Measurements from ENCODE around the gene TMEM39A. TPM values are rescaled to one million over a fixed set of nuclear protein-coding genes. Genes with fewer than 3 reads are reported as not detected.

Gene TMEM39A
- total and polyA plus RNA-seq, 4 donors = 9.3 to 51.2 (median 37.9) TPM

DNA sequence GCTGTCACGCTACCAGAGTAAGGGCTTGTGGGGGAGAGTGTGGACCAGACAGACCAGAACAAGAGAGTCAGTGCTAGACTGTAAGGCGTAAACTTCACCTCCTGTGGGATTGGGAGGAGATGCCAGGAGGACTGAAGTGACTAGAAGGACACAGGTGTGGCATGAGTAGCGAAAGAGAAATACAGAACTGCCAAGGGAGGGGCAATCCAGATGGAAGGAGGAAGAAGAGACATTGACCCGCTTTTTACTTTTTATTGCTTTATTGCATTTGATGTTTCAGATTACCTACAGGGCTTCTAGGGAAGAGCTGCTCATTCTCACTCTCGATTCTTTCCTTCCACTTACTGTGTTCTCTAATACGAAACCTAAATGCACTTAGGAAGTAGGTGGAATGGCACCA, 7.5 kb upstream of the TMEM39A start:
- Histone ChIP-seq H3K27ac (ENCODE audit: low read depth in 1 of 2, low read length in 1 of 2) (no peak overlapping the region), H3K4me1 (ENCODE audit: control insufficient read depth in 5 of 5, insufficient read depth in 5 of 5, low read length in 5 of 5) (peaks cover 0 to 12% (median 5%) of the 10 kb centered on the region in 5 donors), H3K36me3 (ENCODE audit: control insufficient read depth in 4 of 4, insufficient read depth in 4 of 4, low read length in 4 of 4) (peaks cover 6 to 9% (median 8%) of the 10 kb centered on the region in 4 donors), H3K27me3 (ENCODE audit: control insufficient read depth in 3 of 3, insufficient read depth in 3 of 3, low read length in 2 of 3) (no peaks in the 10 kb centered on the region), H3K9me3 (ENCODE audit: control insufficient read depth in 4 of 4, insufficient read depth in 3 of 4, low read length in 3 of 4) (no peaks in the 10 kb centered on the region), H3K9ac (ENCODE audit: insufficient read depth in 1 of 2, low read length in 2 of 2) (no peak overlapping the region), H3K4me3 (no peak overlapping the region)
- no peak for ATAC-seq (ENCODE audit: insufficient read depth, low FRiP score)
- TF ChIP-seq, protein P1, sequence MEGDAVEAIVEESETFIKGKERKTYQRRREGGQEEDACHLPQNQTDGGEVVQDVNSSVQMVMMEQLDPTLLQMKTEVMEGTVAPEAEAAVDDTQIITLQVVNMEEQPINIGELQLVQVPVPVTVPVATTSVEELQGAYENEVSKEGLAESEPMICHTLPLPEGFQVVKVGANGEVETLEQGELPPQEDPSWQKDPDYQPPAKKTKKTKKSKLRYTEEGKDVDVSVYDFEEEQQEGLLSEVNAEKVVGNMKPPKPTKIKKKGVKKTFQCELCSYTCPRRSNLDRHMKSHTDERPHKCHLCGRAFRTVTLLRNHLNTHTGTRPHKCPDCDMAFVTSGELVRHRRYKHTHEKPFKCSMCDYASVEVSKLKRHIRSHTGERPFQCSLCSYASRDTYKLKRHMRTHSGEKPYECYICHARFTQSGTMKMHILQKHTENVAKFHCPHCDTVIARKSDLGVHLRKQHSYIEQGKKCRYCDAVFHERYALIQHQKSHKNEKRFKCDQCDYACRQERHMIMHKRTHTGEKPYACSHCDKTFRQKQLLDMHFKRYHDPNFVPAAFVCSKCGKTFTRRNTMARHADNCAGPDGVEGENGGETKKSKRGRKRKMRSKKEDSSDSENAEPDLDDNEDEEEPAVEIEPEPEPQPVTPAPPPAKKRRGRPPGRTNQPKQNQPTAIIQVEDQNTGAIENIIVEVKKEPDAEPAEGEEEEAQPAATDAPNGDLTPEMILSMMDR (IDR thresholded peaks at IDR 0.05; ENCODE audit: control extremely low read depth, extremely low read depth) = no peak
- 94 to 96% methylated on average over 6 of the region's 6 CpGs for WGBS, 2 donors
- no peak for DNase-seq

DNA sequence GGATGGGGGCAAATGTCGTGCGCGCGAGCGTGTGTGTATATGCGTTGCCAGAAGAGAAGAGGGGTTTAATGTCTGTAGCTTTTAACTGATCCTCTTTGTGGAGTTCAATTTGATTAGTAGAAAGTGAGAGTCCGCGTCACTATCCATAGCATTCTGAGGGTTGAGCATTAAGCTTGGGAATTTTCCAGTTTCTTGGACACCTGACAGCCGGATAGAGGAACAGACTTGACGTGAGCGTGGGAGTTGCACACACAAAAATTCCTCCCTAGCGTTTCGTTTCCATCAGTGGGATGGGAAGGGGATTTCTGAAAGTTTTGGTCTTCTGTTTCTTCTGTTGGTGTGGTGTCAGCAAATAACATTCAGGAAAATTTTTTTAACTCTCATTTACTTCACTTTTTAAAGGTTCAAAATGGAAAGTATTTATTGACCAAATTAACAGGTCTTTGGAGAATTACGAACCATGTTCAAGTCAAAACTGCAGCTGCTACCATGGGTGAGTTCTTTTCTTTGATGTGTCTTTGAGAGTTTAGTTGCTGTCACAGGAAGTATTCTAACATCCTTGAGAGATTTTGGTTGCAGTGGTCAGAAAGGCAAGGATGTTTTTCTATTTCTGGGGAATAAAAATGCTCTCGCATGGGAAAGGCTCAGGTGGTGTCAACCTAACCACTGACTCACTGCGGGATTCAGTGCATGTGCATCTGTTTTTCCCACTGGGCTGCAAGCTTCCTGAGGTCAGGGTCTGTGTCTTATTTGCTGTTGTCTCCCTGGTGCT, 6.2 kb upstream of the TMEM39A start:
- no peak for ATAC-seq (ENCODE audit: insufficient read depth, low FRiP score)
- peaks cover 0 to 12% (median 5%) of the 10 kb centered on the region in 5 donors for H3K4me1 ChIP-seq (ENCODE audit: control insufficient read depth in 5 of 5, insufficient read depth in 5 of 5, low read length in 5 of 5)
- peak in 2 of 3 donors; percentile 41 to 44 for DNase-seq
- peak overlapping the region; percentile 34 to 56 for H3K9ac ChIP-seq (ENCODE audit: insufficient read depth in 1 of 2, low read length in 2 of 2)
- H3K27ac ChIP-seq (ENCODE audit: low read depth in 1 of 2, low read length in 1 of 2) = peak overlapping the region; percentile 74 to 83
- 10 to 17% methylated on average over 16 of the region's 16 CpGs for WGBS, 2 donors
- H3K9me3 ChIP-seq (ENCODE audit: control insufficient read depth in 4 of 4, insufficient read depth in 3 of 4, low read length in 3 of 4) = no peaks in the 10 kb centered on the region
- peak overlapping the region; percentile 92 for H3K4me3 ChIP-seq
- peaks cover 6 to 9% (median 7%) of the 10 kb centered on the region in 4 donors for H3K36me3 ChIP-seq (ENCODE audit: control insufficient read depth in 4 of 4, insufficient read depth in 4 of 4, low read length in 4 of 4)
- H3K27me3 ChIP-seq (ENCODE audit: control insufficient read depth in 3 of 3, insufficient read depth in 3 of 3, low read length in 2 of 3) = no peaks in the 10 kb centered on the region
- TF ChIP-seq, protein P1 (IDR thresholded peaks at IDR 0.05; ENCODE audit: control extremely low read depth, extremely low read depth) = no peak

DNA sequence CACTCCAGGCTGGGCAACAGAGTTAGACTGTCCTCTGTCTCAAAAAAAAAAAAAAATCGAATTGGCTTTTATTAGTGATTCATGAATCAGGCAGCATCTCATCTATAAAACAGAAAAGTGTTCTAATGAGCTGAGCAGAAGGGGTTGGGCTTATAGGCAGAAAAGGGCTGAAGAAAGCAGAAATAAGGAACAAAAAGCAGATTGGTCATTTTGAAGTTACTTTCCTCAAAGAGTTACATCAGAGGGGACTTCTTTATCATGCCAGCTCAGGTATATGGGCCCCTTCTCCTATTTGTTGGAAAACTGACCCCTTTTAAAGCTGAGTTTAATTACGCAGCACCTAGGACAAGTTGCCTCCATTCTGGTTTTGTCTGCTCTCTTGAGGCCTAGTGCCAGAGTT, 4.6 kb upstream of the TMEM39A start:
- peaks cover 0 to 16% (median 7%) of the 10 kb centered on the region in 5 donors for H3K4me1 ChIP-seq (ENCODE audit: control insufficient read depth in 5 of 5, insufficient read depth in 5 of 5, low read length in 5 of 5)
- H3K27me3 ChIP-seq (ENCODE audit: control insufficient read depth in 3 of 3, insufficient read depth in 3 of 3, low read length in 2 of 3) = no peaks in the 10 kb centered on the region
- H3K36me3 ChIP-seq (ENCODE audit: control insufficient read depth in 4 of 4, insufficient read depth in 4 of 4, low read length in 4 of 4) = peaks cover 6 to 9% (median 7%) of the 10 kb centered on the region in 4 donors
- no peaks in the 10 kb centered on the region for H3K9me3 ChIP-seq (ENCODE audit: control insufficient read depth in 4 of 4, insufficient read depth in 3 of 4, low read length in 3 of 4)
- WGBS, 2 donors = 82 to 86% methylated on average over 2 of the region's 2 CpGs
- TF ChIP-seq, protein P1 (IDR thresholded peaks at IDR 0.05; ENCODE audit: control extremely low read depth, extremely low read depth) = no peak
- H3K4me3 ChIP-seq = no peak overlapping the region
- H3K9ac ChIP-seq (ENCODE audit: insufficient read depth in 1 of 2, low read length in 2 of 2) = no peak overlapping the region
- H3K27ac ChIP-seq (ENCODE audit: low read depth in 1 of 2, low read length in 1 of 2) = peak overlapping the region in 1 of 2 donors; percentile 83
- DNase-seq (peak in 1 of 3 donors; percentile 25), ATAC-seq (ENCODE audit: insufficient read depth, low FRiP score) (no peak)

All from lung (tissue), 12 donors.